ENCODE data around the gene SHISA9.

SHISA9 gene

GRCh38 chr16:13080531-13080930, 179.1 kb downstream of the SHISA9 start:
- Histone ChIP-seq H3K23ac (ENCODE audit: low read length) (no peak overlapping the region), H4K91ac (ENCODE audit: low read depth, low read length) (no peak overlapping the region), H3K4me2 (ENCODE audit: low read length) (no peak overlapping the region), H3K27me3 (ENCODE audit: insufficient read depth, low read length) (no peaks in the 10 kb centered on the region), H3K14ac (ENCODE audit: low read length) (no peak overlapping the region), H2BK12ac (ENCODE audit: low read length) (no peak overlapping the region), H3K4ac (ENCODE audit: low read depth, low read length) (no peak overlapping the region), H3K4me1 (ENCODE audit: control insufficient read depth in 1 of 2, insufficient read depth in 2 of 2, low read length in 2 of 2) (no peaks in the 10 kb centered on the region), H2AK5ac (ENCODE audit: low read length) (no peak overlapping the region), H2BK5ac (ENCODE audit: low read depth, low read length, poor library complexity) (no peak overlapping the region), H4K8ac (ENCODE audit: low read depth, low read length) (no peak overlapping the region), H3K36me3 (ENCODE audit: control insufficient read depth in 1 of 2, insufficient read depth in 2 of 2, low read length in 2 of 2) (no peaks in the 10 kb centered on the region), H3K4me3 (ENCODE audit: low read depth, low read length) (no peak overlapping the region), H3K18ac (ENCODE audit: low read length) (no peak overlapping the region), H3K79me2 (ENCODE audit: control insufficient read depth, insufficient read depth, low read length, poor library complexity) (no peaks in the 10 kb centered on the region), H3K9ac (ENCODE audit: low read length) (no peak overlapping the region), H3K27ac (ENCODE audit: low read depth, low read length) (no peak overlapping the region), H3K9me3 (ENCODE audit: insufficient read depth, low read depth, low read length) (no peaks in the 10 kb centered on the region), H4K12ac (ENCODE audit: low read depth, low read length) (no peak overlapping the region), H3K79me1 (ENCODE audit: low read length) (no peaks in the 10 kb centered on the region), H2AFZ (ENCODE audit: insufficient read depth, low read length, poor library complexity) (no peak overlapping the region), H2BK120ac (ENCODE audit: insufficient read depth, low read length, poor library complexity) (no peak overlapping the region)
- no peak for DNase-seq
- no CpG with 5 or more reads among the region's 3 CpGs for WGBS (ENCODE audit: extremely low coverage, insufficient coverage, insufficient read length)

- H3K79me1 ChIP-seq (ENCODE audit: low read length), result no peaks in the 10 kb centered on the region
- H2BK5ac ChIP-seq (ENCODE audit: low read depth, low read length, poor library complexity), result no peak overlapping the region
- no peaks in the 10 kb centered on the region for H3K79me2 ChIP-seq (ENCODE audit: control insufficient read depth, insufficient read depth, low read length, poor library complexity)
- no peak overlapping the region for H2BK120ac ChIP-seq (ENCODE audit: insufficient read depth, low read length, poor library complexity)
- H3K4me3 ChIP-seq (ENCODE audit: low read depth, low read length), result no peak overlapping the region
- H3K4me1 ChIP-seq (ENCODE audit: control insufficient read depth in 1 of 2, insufficient read depth in 2 of 2, low read length in 2 of 2), result no peaks in the 10 kb centered on the region
- no peak overlapping the region for H4K8ac ChIP-seq (ENCODE audit: low read depth, low read length)
- no peak overlapping the region for H3K4ac ChIP-seq (ENCODE audit: low read depth, low read length)
- H3K27me3 ChIP-seq (ENCODE audit: insufficient read depth, low read length), result no peaks in the 10 kb centered on the region
- no peak overlapping the region for H3K23ac ChIP-seq (ENCODE audit: low read length)
- no CpG with 5 or more reads among the region's 5 CpGs for WGBS (ENCODE audit: extremely low coverage, insufficient coverage, insufficient read length)
- no peak for DNase-seq
- no peaks in the 10 kb centered on the region for H3K9me3 ChIP-seq (ENCODE audit: insufficient read depth, low read depth, low read length)
- no peak overlapping the region for H4K12ac ChIP-seq (ENCODE audit: low read depth, low read length)
- no peak overlapping the region for H3K14ac ChIP-seq (ENCODE audit: low read length)
- no peaks in the 10 kb centered on the region for H3K36me3 ChIP-seq (ENCODE audit: control insufficient read depth in 1 of 2, insufficient read depth in 2 of 2, low read length in 2 of 2)
- H2AFZ ChIP-seq (ENCODE audit: insufficient read depth, low read length, poor library complexity), result no peak overlapping the region
- H3K18ac ChIP-seq (ENCODE audit: low read length), result no peak overlapping the region
- H4K91ac ChIP-seq (ENCODE audit: low read depth, low read length), result no peak overlapping the region
- H3K4me2 ChIP-seq (ENCODE audit: low read length), result no peak overlapping the region
- H2BK12ac ChIP-seq (ENCODE audit: low read length), result no peak overlapping the region
- no peak overlapping the region for H3K27ac ChIP-seq (ENCODE audit: low read depth, low read length)
- no peak overlapping the region for H2AK5ac ChIP-seq (ENCODE audit: low read length)
- H3K9ac ChIP-seq (ENCODE audit: low read length), result no peak overlapping the region
These were observed 180.5 kb downstream of the SHISA9 start for GRCh38 chr16:13081825-13082331.

DNA sequence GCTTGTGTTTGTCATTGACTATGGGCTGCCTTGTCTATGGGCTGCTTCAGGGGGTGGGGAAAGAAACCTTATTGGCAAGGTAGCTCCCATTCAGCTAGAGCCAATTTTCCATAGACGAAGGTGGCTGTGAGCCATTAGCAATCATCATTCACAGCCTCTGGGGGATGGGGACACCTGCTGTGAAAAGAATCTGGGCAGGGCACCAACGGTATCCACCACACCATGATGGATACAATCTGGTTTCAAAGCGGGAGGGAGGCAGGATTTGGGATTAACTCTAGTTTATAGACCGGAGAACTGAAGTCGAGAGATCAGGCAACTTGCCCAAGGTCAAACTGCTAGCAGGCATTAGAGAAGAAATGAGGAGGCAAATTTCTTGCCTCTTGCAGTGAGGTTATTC, 182.3 kb downstream of the SHISA9 start:
- H3K79me2 ChIP-seq (ENCODE audit: control insufficient read depth, insufficient read depth, low read length, poor library complexity), result no peaks in the 10 kb centered on the region
- H2BK5ac ChIP-seq (ENCODE audit: low read depth, low read length, poor library complexity), result no peak overlapping the region
- no CpG with 5 or more reads among the region's 5 CpGs for WGBS (ENCODE audit: extremely low coverage, insufficient coverage, insufficient read length)
- no peak overlapping the region for H2BK12ac ChIP-seq (ENCODE audit: low read length)
- no peak overlapping the region for H4K91ac ChIP-seq (ENCODE audit: low read depth, low read length)
- no peak overlapping the region for H3K27ac ChIP-seq (ENCODE audit: low read depth, low read length)
- no peak for DNase-seq
- H3K4me1 ChIP-seq (ENCODE audit: control insufficient read depth in 1 of 2, insufficient read depth in 2 of 2, low read length in 2 of 2), result no peaks in the 10 kb centered on the region
- no peaks in the 10 kb centered on the region for H3K79me1 ChIP-seq (ENCODE audit: low read length)
- H3K4me2 ChIP-seq (ENCODE audit: low read length), result no peak overlapping the region
- H4K8ac ChIP-seq (ENCODE audit: low read depth, low read length), result no peak overlapping the region
- no peak overlapping the region for H2AFZ ChIP-seq (ENCODE audit: insufficient read depth, low read length, poor library complexity)
- no peak overlapping the region for H3K18ac ChIP-seq (ENCODE audit: low read length)
- no peak overlapping the region for H3K14ac ChIP-seq (ENCODE audit: low read length)
- H4K12ac ChIP-seq (ENCODE audit: low read depth, low read length), result no peak overlapping the region
- H3K23ac ChIP-seq (ENCODE audit: low read length), result no peak overlapping the region
- H3K4me3 ChIP-seq (ENCODE audit: low read depth, low read length), result no peak overlapping the region
- H3K36me3 ChIP-seq (ENCODE audit: control insufficient read depth in 1 of 2, insufficient read depth in 2 of 2, low read length in 2 of 2), result no peaks in the 10 kb centered on the region
- no peak overlapping the region for H2BK120ac ChIP-seq (ENCODE audit: insufficient read depth, low read length, poor library complexity)
- no peak overlapping the region for H2AK5ac ChIP-seq (ENCODE audit: low read length)
- no peaks in the 10 kb centered on the region for H3K27me3 ChIP-seq (ENCODE audit: insufficient read depth, low read length)
- H3K4ac ChIP-seq (ENCODE audit: low read depth, low read length), result no peak overlapping the region
- no peak overlapping the region for H3K9ac ChIP-seq (ENCODE audit: low read length)
- H3K9me3 ChIP-seq (ENCODE audit: insufficient read depth, low read depth, low read length), result no peaks in the 10 kb centered on the region

GRCh38 chr16:13084331-13084730, 182.9 kb downstream of the SHISA9 start:
- Histone ChIP-seq H3K79me1 (ENCODE audit: low read length) (no peaks in the 10 kb centered on the region), H2BK5ac (ENCODE audit: low read depth, low read length, poor library complexity) (no peak overlapping the region), H3K27ac (ENCODE audit: low read depth, low read length) (no peak overlapping the region), H4K12ac (ENCODE audit: low read depth, low read length) (no peak overlapping the region), H3K4ac (ENCODE audit: low read depth, low read length) (no peak overlapping the region), H3K4me3 (ENCODE audit: low read depth, low read length) (no peak overlapping the region), H3K9ac (ENCODE audit: low read length) (no peak overlapping the region), H3K14ac (ENCODE audit: low read length) (no peak overlapping the region), H2BK120ac (ENCODE audit: insufficient read depth, low read length, poor library complexity) (no peak overlapping the region), H3K4me2 (ENCODE audit: low read length) (no peak overlapping the region), H3K18ac (ENCODE audit: low read length) (no peak overlapping the region), H2BK12ac (ENCODE audit: low read length) (no peak overlapping the region), H3K9me3 (ENCODE audit: insufficient read depth, low read depth, low read length) (no peaks in the 10 kb centered on the region), H3K36me3 (ENCODE audit: control insufficient read depth in 1 of 2, insufficient read depth in 2 of 2, low read length in 2 of 2) (no peaks in the 10 kb centered on the region), H3K79me2 (ENCODE audit: control insufficient read depth, insufficient read depth, low read length, poor library complexity) (no peaks in the 10 kb centered on the region), H2AFZ (ENCODE audit: insufficient read depth, low read length, poor library complexity) (no peak overlapping the region), H4K91ac (ENCODE audit: low read depth, low read length) (no peak overlapping the region), H3K4me1 (ENCODE audit: control insufficient read depth in 1 of 2, insufficient read depth in 2 of 2, low read length in 2 of 2) (no peaks in the 10 kb centered on the region), H4K8ac (ENCODE audit: low read depth, low read length) (no peak overlapping the region), H3K27me3 (ENCODE audit: insufficient read depth, low read length) (no peaks in the 10 kb centered on the region), H3K23ac (ENCODE audit: low read length) (no peak overlapping the region), H2AK5ac (ENCODE audit: low read length) (no peak overlapping the region)
- DNase-seq, result no peak
- no CpG with 5 or more reads among the region's 2 CpGs for WGBS (ENCODE audit: extremely low coverage, insufficient coverage, insufficient read length)

Data from trophoblast cell (in vitro differentiated cells and primary cell).